Measurements from ENCODE around the gene PPP3R1.

DNA sequence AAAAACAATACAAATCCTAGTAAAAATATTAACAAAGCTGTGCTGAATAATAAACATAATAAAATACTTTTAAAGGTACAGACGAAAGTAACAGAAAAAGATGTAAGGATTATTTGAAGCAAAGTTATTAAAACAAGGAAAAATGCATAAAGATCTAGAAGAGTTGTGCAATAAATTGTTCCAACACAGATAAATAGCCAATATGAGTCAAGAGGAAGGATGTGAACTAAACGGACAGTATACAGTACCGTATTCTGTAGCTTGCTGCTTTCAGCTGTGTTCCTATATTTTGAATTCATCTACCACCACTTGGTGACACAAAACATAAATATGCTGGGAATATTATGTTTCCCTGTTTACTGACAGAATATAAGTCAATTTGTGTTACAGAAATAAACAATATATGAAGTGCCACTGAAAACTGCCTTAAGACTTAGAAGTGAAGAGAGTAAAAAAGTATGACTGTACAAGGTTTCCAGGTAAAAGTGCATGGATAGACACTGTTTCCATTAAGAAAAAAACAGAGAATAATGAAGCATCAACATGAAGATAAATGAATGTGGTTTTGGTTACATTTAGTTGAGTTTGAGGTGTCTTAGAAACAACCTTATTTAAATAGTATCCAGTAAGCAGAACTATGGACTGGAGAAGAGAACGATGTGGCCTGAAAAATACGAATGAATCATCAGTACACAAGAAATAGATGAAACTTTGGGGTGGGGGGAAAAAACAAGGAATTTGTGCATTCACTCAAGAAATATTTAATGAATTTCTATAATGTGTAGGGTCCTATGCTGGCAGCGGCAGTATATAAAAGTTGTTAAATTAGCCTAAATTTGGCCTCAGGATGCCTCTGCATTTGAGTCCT, 13.1 kb downstream of the PPP3R1 start:
- no peak for TF ChIP-seq POLR2A (IDR thresholded peaks at IDR 0.05; ENCODE audit: control extremely low read depth in 1 of 2, low read depth in 2 of 2, low read length in 2 of 2)
- TF ChIP-seq, protein P1, sequence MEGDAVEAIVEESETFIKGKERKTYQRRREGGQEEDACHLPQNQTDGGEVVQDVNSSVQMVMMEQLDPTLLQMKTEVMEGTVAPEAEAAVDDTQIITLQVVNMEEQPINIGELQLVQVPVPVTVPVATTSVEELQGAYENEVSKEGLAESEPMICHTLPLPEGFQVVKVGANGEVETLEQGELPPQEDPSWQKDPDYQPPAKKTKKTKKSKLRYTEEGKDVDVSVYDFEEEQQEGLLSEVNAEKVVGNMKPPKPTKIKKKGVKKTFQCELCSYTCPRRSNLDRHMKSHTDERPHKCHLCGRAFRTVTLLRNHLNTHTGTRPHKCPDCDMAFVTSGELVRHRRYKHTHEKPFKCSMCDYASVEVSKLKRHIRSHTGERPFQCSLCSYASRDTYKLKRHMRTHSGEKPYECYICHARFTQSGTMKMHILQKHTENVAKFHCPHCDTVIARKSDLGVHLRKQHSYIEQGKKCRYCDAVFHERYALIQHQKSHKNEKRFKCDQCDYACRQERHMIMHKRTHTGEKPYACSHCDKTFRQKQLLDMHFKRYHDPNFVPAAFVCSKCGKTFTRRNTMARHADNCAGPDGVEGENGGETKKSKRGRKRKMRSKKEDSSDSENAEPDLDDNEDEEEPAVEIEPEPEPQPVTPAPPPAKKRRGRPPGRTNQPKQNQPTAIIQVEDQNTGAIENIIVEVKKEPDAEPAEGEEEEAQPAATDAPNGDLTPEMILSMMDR (IDR thresholded peaks at IDR 0.05; ENCODE audit: control extremely low read depth in 1 of 3, insufficient read depth in 1 of 3, low read depth in 1 of 3, low read length in 3 of 3), result no peak
- TF ChIP-seq TAF1 (IDR thresholded peaks at IDR 0.05; ENCODE audit: low read depth, low read length), result no peak
- TF ChIP-seq, protein P2, sequence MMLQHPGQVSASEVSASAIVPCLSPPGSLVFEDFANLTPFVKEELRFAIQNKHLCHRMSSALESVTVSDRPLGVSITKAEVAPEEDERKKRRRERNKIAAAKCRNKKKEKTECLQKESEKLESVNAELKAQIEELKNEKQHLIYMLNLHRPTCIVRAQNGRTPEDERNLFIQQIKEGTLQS (IDR thresholded peaks at IDR 0.05; ENCODE audit: insufficient read depth, low read depth, low read length), result no peak
- TF ChIP-seq JUND (IDR thresholded peaks at IDR 0.05; ENCODE audit: low read length), result no peak
- TF ChIP-seq, protein P3, sequence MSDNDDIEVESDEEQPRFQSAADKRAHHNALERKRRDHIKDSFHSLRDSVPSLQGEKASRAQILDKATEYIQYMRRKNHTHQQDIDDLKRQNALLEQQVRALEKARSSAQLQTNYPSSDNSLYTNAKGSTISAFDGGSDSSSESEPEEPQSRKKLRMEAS (IDR thresholded peaks at IDR 0.05), result no peak
- no peak for TF ChIP-seq EZH2 (IDR thresholded peaks at IDR 0.05; ENCODE audit: low read depth, low read length, severe bottlenecking)
- TF ChIP-seq TBP (IDR thresholded peaks at IDR 0.05; ENCODE audit: low read depth, low read length), result no peak
- no peak for TF ChIP-seq RXRA (IDR thresholded peaks at IDR 0.05; ENCODE audit: insufficient read depth, low read depth, low read length)
- no peak for TF ChIP-seq BRCA1 (IDR thresholded peaks at IDR 0.05; ENCODE audit: low read depth, low read length)
- TF ChIP-seq RFX5 (IDR thresholded peaks at IDR 0.05; ENCODE audit: borderline replicate concordance, low read depth, low read length), result no peak

Measured in H1 (cell line).